ENCODE data around the gene PRPF6.

The PRPF6 gene

GRCh38 chr20:64048402-64049044, 67.6 kb downstream of the PRPF6 start:
- no peak overlapping the region for H3K27ac ChIP-seq (ENCODE audit: low read depth, low read length)
- no peak overlapping the region for H2AFZ ChIP-seq (ENCODE audit: low read length, unreplicated experiment)
- no peak overlapping the region for H3K4me3 ChIP-seq (ENCODE audit: low read depth, low read length)
- H3K4me1 ChIP-seq (ENCODE audit: control insufficient read depth, insufficient read depth, low read length, unreplicated experiment): peaks cover 16% of the 10 kb centered on the region
- peaks cover 26% of the 10 kb centered on the region for H3K27me3 ChIP-seq (ENCODE audit: insufficient read depth, low read length)
- H3K36me3 ChIP-seq (ENCODE audit: insufficient read depth, low read length): no peaks in the 10 kb centered on the region
- no peaks in the 10 kb centered on the region for H3K79me2 ChIP-seq (ENCODE audit: control insufficient read depth, insufficient read depth, low read length, unreplicated experiment)

GRCh38 chr20:64049060-64049877, 68.3 kb downstream of the PRPF6 start, which contains the start of gene SOX18:
Gene SOX18 (minus strand): TSS chr20:64049639. CDS start chr20:64049516, 123 bp downstream.
- Histone ChIP-seq H2AFZ (ENCODE audit: low read length, unreplicated experiment) (no peak within 1 kb of the TSS), H3K4me3 (ENCODE audit: low read depth, low read length) (no peak within 1 kb of the TSS), H3K36me3 (ENCODE audit: insufficient read depth, low read length) (no peaks in the 10 kb centered on the region), H3K4me1 (ENCODE audit: control insufficient read depth, insufficient read depth, low read length, unreplicated experiment) (peaks cover 20% of the 10 kb centered on the region), H3K79me2 (ENCODE audit: control insufficient read depth, insufficient read depth, low read length, unreplicated experiment) (no peaks in the 10 kb centered on the region), H3K27me3 (ENCODE audit: insufficient read depth, low read length) (peaks cover 26% of the 10 kb centered on the region), H3K27ac (ENCODE audit: low read depth, low read length) (no peak within 1 kb of the TSS)

DNA sequence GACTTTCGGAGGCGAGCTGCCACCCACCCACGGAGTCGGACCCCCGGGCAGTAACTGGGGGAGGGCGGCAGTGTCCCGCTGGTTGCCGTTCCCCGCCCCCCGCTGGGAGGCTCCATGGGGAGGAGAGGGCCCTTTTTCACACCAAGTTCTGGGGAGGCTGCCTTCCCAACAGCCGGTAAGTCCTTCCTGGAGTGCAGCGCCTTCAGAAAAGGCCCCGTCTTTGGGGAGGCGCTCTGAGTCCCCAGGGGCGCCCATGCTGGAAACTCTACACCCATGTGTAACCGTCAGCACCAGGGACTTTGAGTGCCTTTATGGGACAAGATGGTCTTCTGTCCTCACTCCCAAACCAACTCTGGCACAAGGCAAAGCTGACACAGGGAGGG, 68.9 kb downstream of the PRPF6 start:
- Histone ChIP-seq H3K27me3 (ENCODE audit: insufficient read depth, low read length) (peaks cover 26% of the 10 kb centered on the region), H3K79me2 (ENCODE audit: control insufficient read depth, insufficient read depth, low read length, unreplicated experiment) (no peaks in the 10 kb centered on the region), H3K27ac (ENCODE audit: low read depth, low read length) (no peak overlapping the region), H3K4me1 (ENCODE audit: control insufficient read depth, insufficient read depth, low read length, unreplicated experiment) (peaks cover 17% of the 10 kb centered on the region), H3K36me3 (ENCODE audit: insufficient read depth, low read length) (no peaks in the 10 kb centered on the region), H3K4me3 (ENCODE audit: low read depth, low read length) (no peak overlapping the region), H2AFZ (ENCODE audit: low read length, unreplicated experiment) (no peak overlapping the region)

GRCh38 chr20:64050261-64051032, 69.5 kb downstream of the PRPF6 start:
- Histone ChIP-seq H3K27ac (ENCODE audit: low read depth, low read length) (no peak overlapping the region), H2AFZ (ENCODE audit: low read length, unreplicated experiment) (no peak overlapping the region), H3K4me3 (ENCODE audit: low read depth, low read length) (no peak overlapping the region), H3K79me2 (ENCODE audit: control insufficient read depth, insufficient read depth, low read length, unreplicated experiment) (no peaks in the 10 kb centered on the region), H3K4me1 (ENCODE audit: control insufficient read depth, insufficient read depth, low read length, unreplicated experiment) (peaks cover 12% of the 10 kb centered on the region), H3K36me3 (ENCODE audit: insufficient read depth, low read length) (no peaks in the 10 kb centered on the region), H3K27me3 (ENCODE audit: insufficient read depth, low read length) (peaks cover 26% of the 10 kb centered on the region)

DNA sequence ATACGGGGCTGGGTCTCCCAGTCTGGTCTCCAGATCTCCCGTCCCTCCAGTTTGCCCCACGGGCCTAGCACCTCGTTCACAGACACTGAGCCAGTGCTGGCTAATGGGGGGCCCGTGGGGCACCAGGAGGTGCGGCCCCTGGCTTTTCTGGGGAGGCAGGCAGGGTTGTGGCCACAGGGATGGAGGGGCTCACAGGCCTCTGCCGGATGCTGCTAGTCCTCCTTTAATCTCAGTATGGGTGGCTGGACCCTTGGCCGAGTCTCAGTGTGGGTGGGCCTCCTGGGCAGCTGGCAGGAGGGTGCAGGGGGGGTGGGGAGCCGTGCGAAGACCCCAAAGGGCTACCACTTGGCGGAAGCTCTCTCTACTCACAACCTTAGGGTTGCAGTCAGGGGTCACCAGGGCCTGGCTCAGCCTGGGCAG, 70.1 kb downstream of the PRPF6 start:
- Histone ChIP-seq H3K36me3 (ENCODE audit: insufficient read depth, low read length) (no peaks in the 10 kb centered on the region), H3K79me2 (ENCODE audit: control insufficient read depth, insufficient read depth, low read length, unreplicated experiment) (no peaks in the 10 kb centered on the region), H3K4me1 (ENCODE audit: control insufficient read depth, insufficient read depth, low read length, unreplicated experiment) (peaks cover 16% of the 10 kb centered on the region), H3K4me3 (ENCODE audit: low read depth, low read length) (no peak overlapping the region), H3K27me3 (ENCODE audit: insufficient read depth, low read length) (peaks cover 26% of the 10 kb centered on the region), H2AFZ (ENCODE audit: low read length, unreplicated experiment) (no peak overlapping the region), H3K27ac (ENCODE audit: low read depth, low read length) (no peak overlapping the region)

DNA sequence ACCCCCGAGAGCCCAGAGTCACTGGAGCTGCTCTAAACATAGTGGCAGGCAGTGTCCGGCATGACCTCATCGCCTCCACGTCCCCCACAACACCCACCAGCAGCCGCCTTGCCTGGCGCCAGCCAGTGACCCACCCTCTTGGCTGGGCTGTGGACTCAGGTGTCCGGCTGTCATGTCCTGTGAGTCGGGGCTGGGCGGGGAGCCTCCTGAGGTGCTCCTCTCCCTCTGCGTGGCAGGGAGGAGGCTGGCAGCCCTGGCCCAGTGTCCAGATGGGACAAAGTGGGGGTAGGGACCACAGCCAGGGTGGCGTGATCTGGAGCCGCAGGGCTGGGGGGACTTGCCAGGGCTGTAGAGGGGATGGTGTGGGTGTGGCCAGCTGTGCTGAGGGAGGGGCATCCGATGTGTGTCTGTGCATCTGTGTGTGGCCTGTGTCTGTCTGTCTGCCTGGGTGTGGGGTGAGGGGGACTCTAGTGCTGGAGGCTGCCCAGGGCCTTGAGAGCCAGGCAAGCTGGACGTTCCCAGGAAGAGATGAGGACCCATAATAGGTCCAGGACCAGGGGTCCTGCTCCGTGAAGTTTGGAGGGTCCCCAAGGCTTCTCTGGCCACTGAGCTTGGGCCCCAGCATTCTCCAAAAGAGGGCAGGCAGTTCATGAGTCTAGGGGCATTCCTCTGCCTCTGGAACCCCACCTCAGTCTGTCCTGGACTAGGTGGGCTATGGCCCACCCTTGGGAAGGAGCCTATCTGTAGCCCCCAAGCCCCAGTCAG, 70.8 kb downstream of the PRPF6 start:
- peaks cover 20% of the 10 kb centered on the region for H3K4me1 ChIP-seq (ENCODE audit: control insufficient read depth, insufficient read depth, low read length, unreplicated experiment)
- no peak overlapping the region for H3K4me3 ChIP-seq (ENCODE audit: low read depth, low read length)

DNA sequence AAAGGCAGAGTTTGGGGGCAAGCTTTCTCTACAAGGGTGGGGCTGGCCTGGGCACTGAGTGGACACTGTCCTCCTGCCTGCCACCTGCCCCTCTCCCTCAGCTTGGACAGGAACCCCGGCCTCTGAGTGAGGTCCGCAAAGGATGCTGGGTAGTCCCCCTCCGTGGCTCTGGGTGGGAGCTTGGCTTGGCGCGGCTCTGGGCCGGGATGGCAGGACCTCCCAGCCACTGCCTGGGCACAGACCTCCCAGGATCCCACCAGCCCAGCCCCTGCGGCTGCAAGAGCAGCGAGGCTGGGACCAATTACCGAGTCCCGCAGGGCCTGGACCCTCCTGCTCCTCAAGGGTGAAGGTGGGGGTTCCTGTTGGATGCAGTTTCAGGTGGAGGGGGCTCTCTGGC, 71.4 kb downstream of the PRPF6 start:
- Histone ChIP-seq H3K4me1 (ENCODE audit: control insufficient read depth, insufficient read depth, low read length, unreplicated experiment) (peaks cover 20% of the 10 kb centered on the region), H3K79me2 (ENCODE audit: control insufficient read depth, insufficient read depth, low read length, unreplicated experiment) (no peaks in the 10 kb centered on the region), H3K4me3 (ENCODE audit: low read depth, low read length) (no peak overlapping the region), H2AFZ (ENCODE audit: low read length, unreplicated experiment) (no peak overlapping the region), H3K27me3 (ENCODE audit: insufficient read depth, low read length) (peaks cover 16% of the 10 kb centered on the region), H3K27ac (ENCODE audit: low read depth, low read length) (no peak overlapping the region), H3K36me3 (ENCODE audit: insufficient read depth, low read length) (no peaks in the 10 kb centered on the region)

More for the DNA sequence above, 70.8 kb downstream of the PRPF6 start:
- Histone ChIP-seq H3K27me3 (ENCODE audit: insufficient read depth, low read length) (peaks cover 22% of the 10 kb centered on the region), H3K27ac (ENCODE audit: low read depth, low read length) (no peak overlapping the region), H3K79me2 (ENCODE audit: control insufficient read depth, insufficient read depth, low read length, unreplicated experiment) (no peaks in the 10 kb centered on the region), H3K36me3 (ENCODE audit: insufficient read depth, low read length) (no peaks in the 10 kb centered on the region), H2AFZ (ENCODE audit: low read length, unreplicated experiment) (no peak overlapping the region)

GRCh38 chr20:64052987-64053840, 72.3 kb downstream of the PRPF6 start:
- Histone ChIP-seq H3K79me2 (ENCODE audit: control insufficient read depth, insufficient read depth, low read length, unreplicated experiment) (no peaks in the 10 kb centered on the region), H3K27ac (ENCODE audit: low read depth, low read length) (no peak overlapping the region), H3K36me3 (ENCODE audit: insufficient read depth, low read length) (no peaks in the 10 kb centered on the region), H3K4me1 (ENCODE audit: control insufficient read depth, insufficient read depth, low read length, unreplicated experiment) (peaks cover 24% of the 10 kb centered on the region), H2AFZ (ENCODE audit: low read length, unreplicated experiment) (no peak overlapping the region), H3K27me3 (ENCODE audit: insufficient read depth, low read length) (peaks cover 9% of the 10 kb centered on the region), H3K4me3 (ENCODE audit: low read depth, low read length) (no peak overlapping the region)

- no peaks in the 10 kb centered on the region for H3K36me3 ChIP-seq (ENCODE audit: insufficient read depth, low read length)
- no peak overlapping the region for H3K4me3 ChIP-seq (ENCODE audit: low read depth, low read length)
- no peaks in the 10 kb centered on the region for H3K79me2 ChIP-seq (ENCODE audit: control insufficient read depth, insufficient read depth, low read length, unreplicated experiment)
- no peak overlapping the region for H3K27ac ChIP-seq (ENCODE audit: low read depth, low read length)
- H3K4me1 ChIP-seq (ENCODE audit: control insufficient read depth, insufficient read depth, low read length, unreplicated experiment): peaks cover 32% of the 10 kb centered on the region
- H2AFZ ChIP-seq (ENCODE audit: low read length, unreplicated experiment): no peak overlapping the region
- peaks cover 4% of the 10 kb centered on the region; the same call in 1 of the 2 replicates for H3K27me3 ChIP-seq (ENCODE audit: insufficient read depth, low read length)
Measured at GRCh38 chr20:64053841-64054661, 73.1 kb downstream of the PRPF6 start.
